Chondrocyte (in vitro differentiated cells): ENCODE results near the gene TTLL8. TPM values are rescaled to one million over a fixed set of nuclear protein-coding genes. Genes with fewer than 3 reads are reported as not detected.
A peak's percentile ranks its signal among the peaks of the same experiment; 100 is the strongest.

Experiments used
- DNase-seq: peaks from one replicate; pipeline ENCODE4 v3.0.0; 2021; ENCODE audit warnings: mixed read lengths, low spot score
- H3K27ac Mint-ChIP-seq: one replicate; pipeline ENCODE4 v1.8.0; 2021; ENCODE audit warnings: mild to moderate bottlenecking, moderate library complexity, mixed read lengths; ENCODE audit not compliant: unreplicated experiment
- H3K27me3 Mint-ChIP-seq: 2 replicates; pipeline ENCODE4 v1.8.0; 2021; ENCODE audit warnings: low read depth, mixed read lengths
- H3K36me3 Mint-ChIP-seq: 2 replicates; pipeline ENCODE4 v1.8.0; 2021; ENCODE audit warnings: low read depth, mixed read lengths
- H3K4me1 Mint-ChIP-seq: 2 replicates; pipeline ENCODE4 v1.8.0; 2021; ENCODE audit warnings: low read depth, mild to moderate bottlenecking, mixed read lengths
- H3K4me3 Mint-ChIP-seq: one replicate; pipeline ENCODE4 v1.8.0; 2021; ENCODE audit warnings: mild to moderate bottlenecking, moderate library complexity, mixed read lengths; ENCODE audit not compliant: unreplicated experiment
- H3K9me3 Mint-ChIP-seq: 2 replicates; pipeline ENCODE4 v1.8.0; 2021; ENCODE audit warnings: low read depth, mixed read lengths
- total RNA-seq: library from RNA; stranded (reverse); gene quantifications from 3 replicates; pipeline ENCODE4 v1.2.1, GENCODE V29; 2021
- TF ChIP-seq, protein P1 (sequence below): fragments of 200-600 bp; sonication (generic); IDR thresholded peaks from 2 replicates; pipeline ENCODE4 v1.5.0; 2021; ENCODE audit warnings: antibody characterized with exemption, mild to moderate bottlenecking, moderate library complexity

TTLL8 gene
- total RNA-seq, 1 donor from 2014 or later, result not detected

GRCh38 chr22:50044485-50045118 lies 13.5 kb downstream of the TTLL8 start:
- peaks cover 4% of the 10 kb centered on the region for H3K27me3 Mint-ChIP-seq
- H3K4me1 Mint-ChIP-seq, result no peaks in the 10 kb centered on the region
- TF ChIP-seq, protein P1, sequence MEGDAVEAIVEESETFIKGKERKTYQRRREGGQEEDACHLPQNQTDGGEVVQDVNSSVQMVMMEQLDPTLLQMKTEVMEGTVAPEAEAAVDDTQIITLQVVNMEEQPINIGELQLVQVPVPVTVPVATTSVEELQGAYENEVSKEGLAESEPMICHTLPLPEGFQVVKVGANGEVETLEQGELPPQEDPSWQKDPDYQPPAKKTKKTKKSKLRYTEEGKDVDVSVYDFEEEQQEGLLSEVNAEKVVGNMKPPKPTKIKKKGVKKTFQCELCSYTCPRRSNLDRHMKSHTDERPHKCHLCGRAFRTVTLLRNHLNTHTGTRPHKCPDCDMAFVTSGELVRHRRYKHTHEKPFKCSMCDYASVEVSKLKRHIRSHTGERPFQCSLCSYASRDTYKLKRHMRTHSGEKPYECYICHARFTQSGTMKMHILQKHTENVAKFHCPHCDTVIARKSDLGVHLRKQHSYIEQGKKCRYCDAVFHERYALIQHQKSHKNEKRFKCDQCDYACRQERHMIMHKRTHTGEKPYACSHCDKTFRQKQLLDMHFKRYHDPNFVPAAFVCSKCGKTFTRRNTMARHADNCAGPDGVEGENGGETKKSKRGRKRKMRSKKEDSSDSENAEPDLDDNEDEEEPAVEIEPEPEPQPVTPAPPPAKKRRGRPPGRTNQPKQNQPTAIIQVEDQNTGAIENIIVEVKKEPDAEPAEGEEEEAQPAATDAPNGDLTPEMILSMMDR, result no peak

GRCh38 chr22:50041361-50042065 lies 16.6 kb downstream of the TTLL8 start:
- TF ChIP-seq, protein P1, result no peak
- Mint-ChIP-seq H3K36me3 (peaks cover 6% of the 10 kb centered on the region), H3K27me3 (peaks cover 4% of the 10 kb centered on the region), H3K4me1 (no peaks in the 10 kb centered on the region), H3K4me3 (no peak overlapping the region), H3K27ac (no peak overlapping the region), H3K9me3 (peaks cover 24% of the 10 kb centered on the region)
- DNase-seq, result no peak

More at GRCh38 chr22:50044485-50045118, 13.5 kb downstream of the TTLL8 start:
- DNase-seq, result peak; percentile 74
- Mint-ChIP-seq H3K27ac (no peak overlapping the region), H3K9me3 (peaks cover 11% of the 10 kb centered on the region), H3K4me3 (no peak overlapping the region), H3K36me3 (peaks cover 3% of the 10 kb centered on the region)

DNA sequence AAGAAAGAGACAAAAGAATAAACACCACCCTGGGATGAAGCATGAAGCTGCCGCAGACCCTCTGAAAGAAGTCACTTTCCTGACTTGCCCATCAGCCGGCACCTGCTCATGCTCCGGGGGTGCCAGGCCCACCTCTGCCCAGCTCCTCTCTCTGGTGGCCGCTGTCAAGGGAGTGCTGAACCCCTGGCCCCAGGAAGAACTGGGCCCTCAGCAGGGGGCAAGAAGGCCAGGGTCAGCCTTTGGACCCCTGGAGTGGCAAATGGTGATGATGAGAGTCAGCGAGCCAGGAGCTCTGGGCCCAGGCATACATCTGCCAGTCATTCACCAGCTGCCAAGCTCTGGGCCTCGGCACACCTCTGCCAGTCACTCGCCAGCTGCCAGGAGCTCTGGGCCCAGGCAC lies 17.4 kb downstream of the TTLL8 start:
- H3K4me3 Mint-ChIP-seq, result no peak overlapping the region
- no peak overlapping the region for H3K27ac Mint-ChIP-seq
- peaks cover 24% of the 10 kb centered on the region for H3K9me3 Mint-ChIP-seq
- peaks cover 6% of the 10 kb centered on the region for H3K36me3 Mint-ChIP-seq
- peak; percentile 64 for DNase-seq
- no peaks in the 10 kb centered on the region for H3K4me1 Mint-ChIP-seq
- TF ChIP-seq, protein P1, result no peak
- peaks cover 4% of the 10 kb centered on the region for H3K27me3 Mint-ChIP-seq

GRCh38 chr22:50039669-50040443 lies 18.2 kb downstream of the TTLL8 start:
- Mint-ChIP-seq H3K9me3 (peaks cover 24% of the 10 kb centered on the region), H3K27me3 (peaks cover 4% of the 10 kb centered on the region), H3K27ac (no peak overlapping the region), H3K4me1 (no peaks in the 10 kb centered on the region), H3K36me3 (peaks cover 6% of the 10 kb centered on the region), H3K4me3 (no peak overlapping the region)
- TF ChIP-seq, protein P1, result no peak
- DNase-seq, result peak; percentile 62
